SK-N-SH (cell line): ENCODE results near the gene TMEM266. TPM values are rescaled to one million over a fixed set of nuclear protein-coding genes. Genes with fewer than 3 reads are reported as not detected.

Experiments
- CTCF ChIA-PET: fragments of 300-600, 350-600 bp; formaldehyde crosslinking; extraction: SDS; loops from one replicate; lab custom pipeline; 2021; lab: Yijun Ruan, JAX
- POLR2A ChIA-PET: fragments of 350-600 bp; sonication (Branson Sonifier 250); formaldehyde crosslinking; extraction: SDS; loops from one replicate; lab custom pipeline; 2020; ENCODE audit warnings: antibody characterized with exemption, inconsistent platforms; lab: Yijun Ruan, JAX
- DNase-seq: peaks from one replicate; pipeline ENCODE4 v3.0.0; 2012
- H2AFZ ChIP-seq: fragments of 200-600 bp; sonication (generic); 2 replicates; pipeline ENCODE4 v1.8.1; 2016; ENCODE audit warnings: antibody characterized with exemption, mild to moderate bottlenecking, low read depth
- H3F3A ChIP-seq: fragments of 200-600 bp; sonication (generic); replicated peaks from 2 replicates; pipeline ENCODE3; 2016; ENCODE audit warnings: antibody characterized with exemption, mild to moderate bottlenecking; ENCODE audit not compliant: insufficient read depth
- H3K27ac ChIP-seq, 2 experiments: fragments of 200-500 bp in 1 of 2; fragments of 200-600 bp in 1 of 2; sonication (Bioruptor generic) in 1 of 2; sonication (generic), shearing (Covaris generic) in 1 of 2; 2 replicates each; pipeline versions ENCODE4 v1.5.1 to v1.6.1; 2014 to 2016; ENCODE audit warnings: low read depth in 2 of 2, inconsistent platforms in 1 of 2, low read length in 1 of 2, mild to moderate bottlenecking in 1 of 2, mixed read lengths in 1 of 2
- H3K27me3 ChIP-seq: fragments of 200-600 bp; sonication (generic), shearing (Covaris generic); 2 replicates; pipeline ENCODE4 v1.6.1; 2016; ENCODE audit warnings: mixed run types; ENCODE audit not compliant: insufficient read depth
- H3K36me3 ChIP-seq, 2 experiments: fragments of 200-500 bp in 1 of 2; fragments of 200-600 bp in 1 of 2; sonication (Bioruptor generic) in 1 of 2; sonication (generic) in 1 of 2; replicated peaks in 1 of 2; 2 replicates each; pipeline versions ENCODE3 to v1.5.1; 2014 to 2016; ENCODE audit warnings: low read length in 1 of 2, mild to moderate bottlenecking in 1 of 2; ENCODE audit not compliant: insufficient read depth in 2 of 2, control insufficient read depth in 1 of 2
- H3K4me1 ChIP-seq, 2 experiments: fragments of 200-500 bp in 1 of 2; fragments of 200-600 bp in 1 of 2; sonication (Bioruptor generic) in 1 of 2; sonication (generic), shearing (Covaris generic) in 1 of 2; 2 replicates each; pipeline versions ENCODE4 v1.5.1 to v1.6.1; 2014 to 2016; ENCODE audit warnings: low read depth in 1 of 2, low read length in 1 of 2, mixed run types in 1 of 2; ENCODE audit not compliant: insufficient read depth in 2 of 2, control insufficient read depth in 1 of 2
- H3K4me2 ChIP-seq: fragments of 200-600 bp; sonication (generic), shearing (Covaris generic); 2 replicates; pipeline ENCODE4 v1.6.1; 2017; ENCODE audit warnings: mixed run types
- H3K4me3 ChIP-seq, 2 experiments: fragments of 200-500 bp in 1 of 2; fragments of 200-600 bp in 1 of 2; sonication (Bioruptor generic) in 1 of 2; sonication (generic), shearing (Covaris generic) in 1 of 2; 2 replicates each; pipeline versions ENCODE4 v1.5.1 to v1.8.1; 2014 to 2016; ENCODE audit warnings: low read depth in 2 of 2, inconsistent platforms in 1 of 2, low read length in 1 of 2, mild to moderate bottlenecking in 1 of 2, mixed read lengths in 1 of 2, moderate library complexity in 1 of 2
- H3K79me2 ChIP-seq: fragments of 200-600 bp; sonication (generic); 2 replicates; pipeline ENCODE4 v1.8.1; 2017; ENCODE audit warnings: mild to moderate bottlenecking; ENCODE audit not compliant: insufficient read depth
- H3K9ac ChIP-seq: fragments of 200-600 bp; sonication (generic); 2 replicates; pipeline ENCODE4 v1.6.1; 2017; ENCODE audit warnings: mixed run types
- H3K9me2 ChIP-seq: fragments of 200-600 bp; sonication (generic); 2 replicates; pipeline ENCODE4 v1.6.1; 2017; ENCODE audit warnings: mixed run types
- H3K9me3 ChIP-seq: fragments of 200-600 bp; sonication (generic); 2 replicates; pipeline ENCODE4 v1.6.1; 2017; ENCODE audit warnings: mixed run types, mild to moderate bottlenecking, moderate library complexity
- H4K20me1 ChIP-seq: fragments of 200-600 bp; sonication (generic); 2 replicates; pipeline ENCODE4 v1.6.1; 2017; ENCODE audit warnings: mild to moderate bottlenecking, mixed run types; ENCODE audit not compliant: insufficient read depth
- ELF1 ChIP-seq: IDR thresholded peaks from 2 replicates; pipeline ENCODE4 v1.4.0; 2012
- EZH2phosphoT487 ChIP-seq: fragments of 200-600 bp; sonication (generic); IDR thresholded peaks from 2 replicates; pipeline ENCODE4 v1.6.1; 2017; ENCODE audit warnings: low read depth, mixed run types, mild to moderate bottlenecking, antibody characterized with exemption, moderate library complexity, borderline replicate concordance
- FOSL2 ChIP-seq: IDR thresholded peaks from 2 replicates; pipeline ENCODE4 v1.4.0; 2012; ENCODE audit warnings: low read depth, mild to moderate bottlenecking, moderate library complexity, borderline replicate concordance
- MEF2A ChIP-seq: IDR thresholded peaks from 2 replicates; pipeline ENCODE4 v1.4.0; 2012; ENCODE audit warnings: low read depth, borderline replicate concordance
- POLR2AphosphoS5 ChIP-seq: IDR thresholded peaks from 2 replicates; pipeline ENCODE4 v1.6.1; 2012; ENCODE audit warnings: low read depth, low read length
- RAD21 ChIP-seq: IDR thresholded peaks from 2 replicates; pipeline ENCODE4 v1.6.1; 2012; ENCODE audit warnings: mild to moderate bottlenecking, low read length
- RFX5 ChIP-seq: IDR thresholded peaks from 2 replicates; pipeline ENCODE4 v1.6.1; 2012; ENCODE audit warnings: mild to moderate bottlenecking, improper control_type of control experiment, low read length
- SIN3A ChIP-seq: IDR thresholded peaks from 2 replicates; pipeline ENCODE4 v1.6.1; 2012; ENCODE audit warnings: low read depth, mild to moderate bottlenecking, low read length, moderate library complexity, borderline replicate concordance
- SMC3 ChIP-seq: IDR thresholded peaks from 2 replicates; pipeline ENCODE4 v1.6.1; 2012; ENCODE audit warnings: low read depth, low read length, improper control_type of control experiment
- TAF1 ChIP-seq: IDR thresholded peaks from 2 replicates; pipeline ENCODE4 v1.6.1; 2012; ENCODE audit warnings: low read depth, mild to moderate bottlenecking, low read length, moderate library complexity, borderline replicate concordance
- TEAD4 ChIP-seq: IDR thresholded peaks from 2 replicates; pipeline ENCODE4 v1.4.0; 2012; ENCODE audit warnings: mild to moderate bottlenecking, borderline replicate concordance; ENCODE audit not compliant: insufficient read depth
- WGBS: methylation state at CpG from one replicate; pipeline ENCODE4 v1.1.6; 2017; ENCODE audit warnings: low lambda C conversion rate; 5-methylcytosine and 5-hydroxymethylcytosine counted together
- polyA plus RNA-seq, 3 experiments: library from polyadenylated mRNA; depleted of rRNA; stranded (reverse); fragments of >200 nt; gene quantifications; 2 replicates each; pipeline ENCODE4 v1.2.3, GENCODE V29; 2012
- TF ChIP-seq, protein P1 (sequence below): IDR thresholded peaks from 2 replicates; pipeline ENCODE4 v1.4.0; 2012; ENCODE audit warnings: low read depth
- TF ChIP-seq, protein P2 (sequence below): IDR thresholded peaks from 2 replicates; pipeline ENCODE4 v1.4.0; 2012; ENCODE audit warnings: low read depth, borderline replicate concordance
- TF ChIP-seq, protein P3 (sequence below): fragments of 200-600 bp; sonication (generic); IDR thresholded peaks from 2 replicates; pipeline ENCODE4 v1.6.1; 2017; ENCODE audit warnings: antibody characterized with exemption, mild to moderate bottlenecking, moderate library complexity

The TMEM266 gene
- polyA plus RNA-seq, 1 of the 3 experiments (the other 2 are of a cell fraction) = 0.07 TPM

DNA sequence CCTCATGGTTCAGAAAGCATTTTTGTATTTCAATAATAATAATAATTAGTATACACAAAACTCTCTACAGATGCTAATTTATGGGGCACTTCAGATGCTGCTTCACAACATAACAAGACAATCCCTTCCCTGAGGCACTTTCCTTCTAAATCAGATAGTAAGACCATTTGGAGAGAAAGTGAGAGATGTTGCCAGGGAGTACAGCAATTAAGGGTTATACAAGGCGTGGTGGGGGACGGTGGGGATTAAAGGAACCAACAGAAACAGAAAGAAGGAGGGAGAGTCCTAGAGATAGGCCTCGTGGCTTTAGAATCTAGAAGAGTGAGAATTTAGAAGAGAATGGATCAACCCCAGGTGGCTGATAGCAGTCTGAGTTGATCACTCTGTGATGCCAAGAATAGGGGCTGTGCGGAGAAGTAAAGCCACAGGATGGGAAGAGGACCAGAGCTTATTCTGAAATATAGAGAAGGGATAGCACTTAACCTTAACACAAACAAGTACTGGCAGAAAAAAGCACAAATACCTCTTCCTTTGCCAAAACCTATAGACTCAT lies 174.6 kb downstream of the TMEM266 start:
- Histone ChIP-seq H3K79me2 (no peaks in the 10 kb centered on the region), H3K9me3 (no peaks in the 10 kb centered on the region), H3K4me3 (no peak overlapping the region), H2AFZ (no peak overlapping the region), H3K4me1 (no peaks in the 10 kb centered on the region; a peak in 2 of 4 replicates), H3K9me2 (no peaks in the 10 kb centered on the region), H4K20me1 (no peaks in the 10 kb centered on the region), H3K27ac (no peak overlapping the region), H3K4me2 (no peak overlapping the region), H3K9ac (no peak overlapping the region), H3F3A (peaks cover 2% of the 10 kb centered on the region), H3K27me3 (no peaks in the 10 kb centered on the region), H3K36me3 (peaks cover 10 to 22% of the 10 kb centered on the region in 2 experiments)
- 90% methylated on average over 4 of the region's 4 CpGs for WGBS
- TF ChIP-seq MEF2A = no peak
- TF ChIP-seq SMC3 = no peak
- no peak for TF ChIP-seq TAF1
- no peak for TF ChIP-seq ELF1
- TF ChIP-seq RFX5 = no peak
- TF ChIP-seq FOSL2 = no peak
- TF ChIP-seq, protein P1, sequence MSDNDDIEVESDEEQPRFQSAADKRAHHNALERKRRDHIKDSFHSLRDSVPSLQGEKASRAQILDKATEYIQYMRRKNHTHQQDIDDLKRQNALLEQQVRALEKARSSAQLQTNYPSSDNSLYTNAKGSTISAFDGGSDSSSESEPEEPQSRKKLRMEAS = no peak
- no peak for TF ChIP-seq SIN3A
- no peak for TF ChIP-seq EZH2phosphoT487
- no peak for TF ChIP-seq POLR2AphosphoS5
- POLR2A ChIA-PET = no interaction called here
- no peak for DNase-seq
- CTCF ChIA-PET = interaction anchor here (1.0 to 4.5 kb wide), 11 partner anchors 12 to 101 kb away, joined by 5 to 17 read pairs (median 10); partner anchors contain the start of gene ISL2

DNA sequence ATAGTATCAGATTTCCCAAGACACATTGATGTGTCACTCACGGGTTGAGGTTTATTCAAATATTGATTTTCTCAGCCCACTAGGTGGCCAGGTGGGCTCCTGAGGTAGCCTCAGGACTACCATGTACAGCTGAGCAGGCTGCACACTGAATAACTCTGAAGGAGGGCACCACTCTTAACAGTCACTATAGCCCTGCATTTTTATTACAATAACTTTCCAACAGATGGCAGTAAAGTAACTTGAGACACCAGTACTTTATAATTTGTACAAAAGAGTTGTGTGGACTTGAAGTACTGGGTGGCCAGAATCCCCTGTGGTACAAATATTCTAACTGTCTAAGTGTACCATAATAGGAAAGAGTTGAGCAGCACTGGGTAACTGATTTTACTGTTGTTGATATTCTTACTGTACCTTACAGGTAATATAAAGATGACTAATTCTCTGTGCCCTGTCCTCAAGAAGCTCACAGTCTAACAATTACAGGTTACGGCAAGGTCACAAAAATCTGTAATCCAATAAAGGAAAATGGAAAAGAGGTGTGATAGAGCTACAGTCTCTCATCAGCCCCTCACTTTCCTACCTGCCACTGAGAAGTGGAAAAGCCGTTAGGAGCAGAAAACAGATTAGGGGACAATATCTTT lies 175.5 kb downstream of the TMEM266 start:
- H4K20me1 ChIP-seq = no peaks in the 10 kb centered on the region
- no peak overlapping the region for H3K4me3 ChIP-seq
- peaks cover 0 to 2% of the 10 kb centered on the region in 2 experiments; a peak in 3 of 4 replicates for H3K4me1 ChIP-seq
- 80% methylated on average over 3 of the region's 3 CpGs for WGBS
- ChIA-PET CTCF (interaction anchor here (0.5 to 4.5 kb wide), 25 partner anchors 8 to 607 kb away, joined by 3 to 17 read pairs (median 5); partner anchors contain the start of gene ISL2), POLR2A (no interaction called here)
- H2AFZ ChIP-seq = no peak overlapping the region
- TF ChIP-seq TEAD4 = no peak
- TF ChIP-seq RAD21 = peak; percentile 71
- TF ChIP-seq, protein P2, sequence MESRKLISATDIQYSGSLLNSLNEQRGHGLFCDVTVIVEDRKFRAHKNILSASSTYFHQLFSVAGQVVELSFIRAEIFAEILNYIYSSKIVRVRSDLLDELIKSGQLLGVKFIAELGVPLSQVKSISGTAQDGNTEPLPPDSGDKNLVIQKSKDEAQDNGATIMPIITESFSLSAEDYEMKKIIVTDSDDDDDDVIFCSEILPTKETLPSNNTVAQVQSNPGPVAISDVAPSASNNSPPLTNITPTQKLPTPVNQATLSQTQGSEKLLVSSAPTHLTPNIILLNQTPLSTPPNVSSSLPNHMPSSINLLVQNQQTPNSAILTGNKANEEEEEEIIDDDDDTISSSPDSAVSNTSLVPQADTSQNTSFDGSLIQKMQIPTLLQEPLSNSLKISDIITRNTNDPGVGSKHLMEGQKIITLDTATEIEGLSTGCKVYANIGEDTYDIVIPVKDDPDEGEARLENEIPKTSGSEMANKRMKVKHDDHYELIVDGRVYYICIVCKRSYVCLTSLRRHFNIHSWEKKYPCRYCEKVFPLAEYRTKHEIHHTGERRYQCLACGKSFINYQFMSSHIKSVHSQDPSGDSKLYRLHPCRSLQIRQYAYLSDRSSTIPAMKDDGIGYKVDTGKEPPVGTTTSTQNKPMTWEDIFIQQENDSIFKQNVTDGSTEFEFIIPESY = no peak
- TF ChIP-seq, protein P3, sequence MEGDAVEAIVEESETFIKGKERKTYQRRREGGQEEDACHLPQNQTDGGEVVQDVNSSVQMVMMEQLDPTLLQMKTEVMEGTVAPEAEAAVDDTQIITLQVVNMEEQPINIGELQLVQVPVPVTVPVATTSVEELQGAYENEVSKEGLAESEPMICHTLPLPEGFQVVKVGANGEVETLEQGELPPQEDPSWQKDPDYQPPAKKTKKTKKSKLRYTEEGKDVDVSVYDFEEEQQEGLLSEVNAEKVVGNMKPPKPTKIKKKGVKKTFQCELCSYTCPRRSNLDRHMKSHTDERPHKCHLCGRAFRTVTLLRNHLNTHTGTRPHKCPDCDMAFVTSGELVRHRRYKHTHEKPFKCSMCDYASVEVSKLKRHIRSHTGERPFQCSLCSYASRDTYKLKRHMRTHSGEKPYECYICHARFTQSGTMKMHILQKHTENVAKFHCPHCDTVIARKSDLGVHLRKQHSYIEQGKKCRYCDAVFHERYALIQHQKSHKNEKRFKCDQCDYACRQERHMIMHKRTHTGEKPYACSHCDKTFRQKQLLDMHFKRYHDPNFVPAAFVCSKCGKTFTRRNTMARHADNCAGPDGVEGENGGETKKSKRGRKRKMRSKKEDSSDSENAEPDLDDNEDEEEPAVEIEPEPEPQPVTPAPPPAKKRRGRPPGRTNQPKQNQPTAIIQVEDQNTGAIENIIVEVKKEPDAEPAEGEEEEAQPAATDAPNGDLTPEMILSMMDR = peak; percentile 65
- TF ChIP-seq SMC3 = peak; percentile 43; the same call in 1 of the 2 replicates
- H3K27ac ChIP-seq = no peak overlapping the region
- DNase-seq = peak; percentile 38
- H3K79me2 ChIP-seq = no peaks in the 10 kb centered on the region
- H3K9me2 ChIP-seq = no peaks in the 10 kb centered on the region
- no peak overlapping the region for H3K9ac ChIP-seq
- no peaks in the 10 kb centered on the region for H3K9me3 ChIP-seq
- H3K4me2 ChIP-seq = no peak overlapping the region
- peaks cover 10 to 18% of the 10 kb centered on the region in 2 experiments for H3K36me3 ChIP-seq
- no peaks in the 10 kb centered on the region for H3F3A ChIP-seq
- H3K27me3 ChIP-seq = no peaks in the 10 kb centered on the region
